GM21515 (cell line): ENCODE results near the gene CRKL.
A peak's percentile ranks its signal among the peaks of the same experiment; 100 is the strongest.

Source experiments
- ATAC-seq: cut with Tn5 transposase; IDR thresholded peaks from one replicate; pipeline ENCODE4 v1.9.1; 2021; ENCODE audit not compliant: unreplicated experiment

Gene CRKL

GRCh38 chr22:20994902-20995241, 77.7 kb downstream of the CRKL start:
- ATAC-seq = no peak

DNA sequence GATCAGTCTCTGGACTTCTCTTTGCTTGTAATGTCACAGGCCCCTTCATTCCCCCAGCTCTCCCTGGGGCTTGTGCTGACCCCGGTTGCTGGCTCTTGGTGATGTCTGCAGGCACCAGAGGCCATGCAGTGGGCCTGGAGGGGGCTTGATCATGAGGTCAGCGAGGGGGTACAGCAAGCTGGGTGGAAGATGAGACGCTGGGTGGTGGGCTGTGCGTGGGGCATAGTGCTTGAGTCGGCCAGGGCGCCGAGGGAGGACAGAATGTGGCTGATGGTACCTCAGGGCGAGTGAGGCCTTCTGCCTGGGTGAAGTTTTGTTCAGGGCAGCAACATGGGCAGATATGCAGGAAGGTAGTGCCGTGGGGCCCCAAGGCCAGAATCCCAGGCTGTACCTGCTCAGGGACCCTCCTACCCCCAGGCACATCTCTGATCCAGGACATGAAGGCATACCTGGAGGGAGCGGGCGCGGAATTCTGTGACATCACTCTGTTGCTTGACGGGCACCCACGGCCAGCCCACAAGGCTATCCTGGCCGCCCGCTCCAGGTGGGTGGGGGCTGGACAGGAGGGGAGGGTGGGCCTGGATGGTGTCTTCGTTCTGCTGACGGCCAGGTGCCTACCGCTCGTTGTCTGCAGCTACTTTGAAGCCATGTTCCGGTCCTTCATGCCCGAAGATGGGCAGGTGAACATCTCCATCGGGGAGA, 78.3 kb downstream of the CRKL start:
- ATAC-seq = no peak

- ATAC-seq = no peak
Observed at GRCh38 chr22:20996031-20996410, 78.8 kb downstream of the CRKL start.

GRCh38 chr22:20996598-20997535, 79.7 kb downstream of the CRKL start:
- no peak for ATAC-seq

DNA sequence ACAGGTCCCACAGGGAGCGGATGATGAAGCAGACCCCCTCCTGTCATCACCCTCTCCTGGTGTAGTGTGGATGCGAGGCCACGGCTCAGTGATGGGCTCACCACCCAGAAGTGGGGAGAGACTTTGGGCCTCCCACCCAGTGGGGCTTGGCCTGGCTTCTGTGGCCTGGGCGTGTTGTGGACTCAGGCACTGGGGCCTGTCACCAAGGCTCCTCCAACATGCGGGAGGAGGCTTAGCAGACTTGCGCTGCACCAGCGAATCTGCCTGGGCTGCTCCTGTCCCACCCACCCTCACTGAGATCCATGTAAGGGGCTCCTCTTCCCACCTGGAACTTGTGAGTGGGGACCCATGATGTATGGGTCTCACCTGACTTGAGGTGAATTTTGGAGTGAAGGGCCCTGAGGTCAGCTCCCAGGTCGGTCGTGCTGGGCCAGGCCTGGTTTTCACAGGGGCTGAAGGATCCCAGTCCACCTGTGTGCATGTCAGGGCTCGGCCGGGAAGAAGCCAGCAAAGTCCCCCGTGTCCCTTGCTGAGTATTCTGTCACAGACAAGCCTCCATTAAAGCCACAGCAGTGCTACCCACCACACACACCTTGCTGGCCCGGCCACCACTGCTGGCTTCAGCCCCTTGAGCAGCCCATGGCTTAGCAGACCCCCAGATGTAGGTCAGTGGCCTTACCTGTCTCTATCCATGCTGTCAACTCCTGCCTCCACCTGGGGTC, 80.5 kb downstream of the CRKL start:
- no peak for ATAC-seq

GRCh38 chr22:20998411-20999336, 81.5 kb downstream of the CRKL start:
- ATAC-seq = no peak

GRCh38 chr22:20999350-21000206, 82.4 kb downstream of the CRKL start:
- no peak for ATAC-seq

DNA sequence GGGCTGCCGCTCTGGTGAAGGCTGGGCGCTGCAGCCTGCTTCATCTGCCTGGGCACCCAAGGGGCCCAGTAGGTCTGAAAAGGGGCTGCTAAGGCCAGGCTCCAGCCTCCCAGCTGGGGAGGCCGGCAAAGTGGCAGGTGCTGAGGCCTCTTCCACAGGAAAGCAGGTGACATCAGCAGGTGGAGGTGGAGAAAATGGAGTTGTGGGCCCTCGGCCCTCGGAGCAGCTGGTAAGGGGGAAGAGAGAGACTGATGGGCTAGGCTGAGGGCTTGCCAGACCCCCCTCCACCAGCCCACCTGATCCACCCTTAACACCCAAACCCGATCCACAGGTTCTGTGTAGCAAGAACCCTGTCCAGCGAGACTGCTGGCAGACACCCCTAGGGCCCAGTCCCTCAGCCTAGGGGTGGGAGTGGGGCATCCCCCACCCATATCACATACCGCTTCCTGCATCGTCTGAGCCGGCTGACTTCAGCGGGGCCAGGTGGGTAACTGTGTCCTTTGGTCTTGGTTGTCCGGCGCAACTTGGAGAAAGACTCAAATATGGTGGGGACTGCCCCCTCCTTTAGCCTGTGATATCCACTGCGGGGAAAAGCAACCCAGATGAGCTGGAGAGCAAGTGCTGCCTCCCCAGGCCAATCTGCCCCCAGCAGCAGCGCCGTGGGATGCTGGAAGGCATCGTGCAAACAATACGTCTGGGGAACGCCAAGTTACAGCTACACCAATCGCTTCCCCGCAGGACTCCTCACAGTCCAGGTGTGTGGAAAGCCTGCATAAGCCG, 83.2 kb downstream of the CRKL start:
- ATAC-seq = no peak

- ATAC-seq = no peak
Observed at GRCh38 chr22:21000987-21001600, 83.9 kb downstream of the CRKL start.

DNA sequence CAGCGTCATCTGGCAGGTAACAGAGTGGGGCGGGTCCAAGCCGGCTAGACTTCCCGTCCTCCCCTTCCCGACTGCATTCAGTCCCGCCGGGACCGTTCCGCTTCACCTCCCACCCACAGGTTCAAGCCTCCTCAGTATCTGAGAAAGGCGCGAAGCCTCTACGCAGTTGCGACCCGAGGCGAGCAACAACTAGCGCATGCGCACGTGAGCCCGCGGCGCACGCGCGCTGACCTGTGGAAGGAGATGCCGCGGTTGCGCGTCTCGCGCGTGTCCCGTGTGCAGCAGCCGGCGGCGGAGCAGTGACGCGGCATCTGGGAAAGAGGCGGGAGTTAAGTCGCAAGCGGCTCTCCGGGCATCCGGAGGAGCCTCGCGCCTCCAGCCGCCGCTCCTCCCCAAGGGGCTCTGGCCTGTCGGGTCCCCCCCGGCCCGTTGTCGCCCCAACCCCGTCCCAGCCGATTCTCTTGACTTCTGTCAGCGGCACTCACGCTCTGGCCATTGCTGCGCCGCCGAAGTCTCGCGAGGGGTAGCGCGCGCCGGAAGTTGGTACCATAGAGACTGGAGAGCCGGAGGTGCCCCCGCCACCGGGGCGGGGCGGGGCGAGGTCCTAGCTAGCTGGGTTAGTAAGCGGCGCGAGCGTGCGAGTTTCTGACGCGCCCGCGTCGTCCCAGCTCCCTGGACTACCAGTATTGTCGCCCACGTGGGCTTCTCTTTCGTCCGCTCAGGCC, 84.6 kb downstream of the CRKL start, which contains the start of gene THAP7:
THAP7 (minus strand) TSS at position 518 of the 725 bp plus-strand sequence; CDS start at position 311, 207 bp downstream.
- peak; percentile 74 for ATAC-seq
